ENCODE results near the gene UBA7. TPM values are rescaled to one million over a fixed set of nuclear protein-coding genes. Genes with fewer than 3 reads are reported as not detected.

The UBA7 gene
- total RNA-seq, 1 donor, result 22.8 TPM

- peak; percentile 95 for DNase-seq (ENCODE audit: low read depth)
- H3K4me3 ChIP-seq (ENCODE audit: low read depth, low read length), result no peak overlapping the region
- no peak for TF ChIP-seq CTCF (IDR thresholded peaks at IDR 0.05; ENCODE audit: insufficient read depth, low read length)
These were observed 8.4 kb downstream of the UBA7 start for GRCh38 chr3:49805367-49805782.

- no peak for TF ChIP-seq CTCF (IDR thresholded peaks at IDR 0.05; ENCODE audit: insufficient read depth, low read length)
- H3K4me3 ChIP-seq (ENCODE audit: low read depth, low read length), result peak overlapping the region; percentile 86
- DNase-seq (ENCODE audit: low read depth), result no peak
These were observed 9.4 kb downstream of the UBA7 start for GRCh38 chr3:49804141-49805041.

- H3K4me3 ChIP-seq (ENCODE audit: low read depth, low read length), result peak overlapping the region; percentile 86
- no peak for TF ChIP-seq CTCF (IDR thresholded peaks at IDR 0.05; ENCODE audit: insufficient read depth, low read length)
- DNase-seq (ENCODE audit: low read depth), result no peak
These were observed 10.2 kb downstream of the UBA7 start for GRCh38 chr3:49803465-49804140.

- H3K4me3 ChIP-seq (ENCODE audit: low read depth, low read length), result peak within 1 kb of the TSS; percentile 86
- peak; percentile 86 for TF ChIP-seq CTCF (IDR thresholded peaks at IDR 0.05; ENCODE audit: insufficient read depth, low read length)
- DNase-seq (ENCODE audit: low read depth), result peak; percentile 77
These were observed 10.9 kb downstream of the UBA7 start, which contains the start of gene INKA1 for GRCh38 chr3:49802719-49803464. TSS of gene INKA1 (plus strand) at chr3:49803261. CDS start at chr3:49803393, 132 bp downstream.

- no peak for DNase-seq (ENCODE audit: low read depth)
- no peak for TF ChIP-seq CTCF (IDR thresholded peaks at IDR 0.05; ENCODE audit: insufficient read depth, low read length)
- no peak overlapping the region for H3K4me3 ChIP-seq (ENCODE audit: low read depth, low read length)
These were observed 12.6 kb downstream of the UBA7 start for GRCh38 chr3:49801160-49801559.

- DNase-seq (ENCODE audit: low read depth), result peak; percentile 85
- no peak within 1 kb of the TSS for H3K4me3 ChIP-seq (ENCODE audit: low read depth, low read length)
- TF ChIP-seq CTCF (IDR thresholded peaks at IDR 0.05; ENCODE audit: insufficient read depth, low read length), result no peak
These were observed 14.0 kb downstream of the UBA7 start, which contains the start of gene CDHR4 for GRCh38 chr3:49799761-49800160. TSS of gene CDHR4 (minus strand) at chr3:49799873. CDS start at chr3:49799812, 61 bp downstream.

Measured in fibroblast of the aortic adventitia (primary cell).